ENCODE results near the gene BRME1.

The BRME1 gene

GRCh38 chr19:13872695-13873389 lies 33.1 kb downstream of the BRME1 start:
- TF ChIP-seq CTCF (IDR thresholded peaks at IDR 0.05; ENCODE audit: low read depth, low read length, missing control alignments), result peak; percentile 12
- peak overlapping the region; percentile 24 for H3K4me3 ChIP-seq (ENCODE audit: low read depth, low read length)
- in situ Hi-C loops (cut with HindIII; ENCODE audit: low sequenced_read_pairs), result no loop called here
- DNase-seq (ENCODE audit: low read depth), result no peak

- no peak overlapping the region for H3K4me3 ChIP-seq (ENCODE audit: low read depth, low read length)
- in situ Hi-C loops (cut with HindIII; ENCODE audit: low sequenced_read_pairs), result no loop called here
- no peak for DNase-seq (ENCODE audit: low read depth)
- TF ChIP-seq CTCF (IDR thresholded peaks at IDR 0.05; ENCODE audit: low read depth, low read length, missing control alignments), result no peak
These were observed 33.6 kb downstream of the BRME1 start for GRCh38 chr19:13872339-13872694.

GRCh38 chr19:13870873-13871272 lies 35.0 kb downstream of the BRME1 start:
- TF ChIP-seq CTCF (IDR thresholded peaks at IDR 0.05; ENCODE audit: low read depth, low read length, missing control alignments), result no peak
- no peak overlapping the region for H3K4me3 ChIP-seq (ENCODE audit: low read depth, low read length)
- in situ Hi-C loops (cut with HindIII; ENCODE audit: low sequenced_read_pairs), result no loop called here
- no peak for DNase-seq (ENCODE audit: low read depth)

- in situ Hi-C loops (cut with HindIII; ENCODE audit: low sequenced_read_pairs), result no loop called here
- no peak for DNase-seq (ENCODE audit: low read depth)
- TF ChIP-seq CTCF (IDR thresholded peaks at IDR 0.05; ENCODE audit: low read depth, low read length, missing control alignments), result no peak
These were observed 36.6 kb downstream of the BRME1 start for GRCh38 chr19:13869281-13869680.

GRCh38 chr19:13868663-13869062 lies 37.3 kb downstream of the BRME1 start:
- in situ Hi-C loops (cut with HindIII; ENCODE audit: low sequenced_read_pairs), result no loop called here
- DNase-seq (ENCODE audit: low read depth), result no peak
- TF ChIP-seq CTCF (IDR thresholded peaks at IDR 0.05; ENCODE audit: low read depth, low read length, missing control alignments), result no peak
- no peak overlapping the region for H3K4me3 ChIP-seq (ENCODE audit: low read depth, low read length)

More at GRCh38 chr19:13869281-13869680, 36.6 kb downstream of the BRME1 start:
- no peak overlapping the region for H3K4me3 ChIP-seq (ENCODE audit: low read depth, low read length)

- TF ChIP-seq CTCF (IDR thresholded peaks at IDR 0.05; ENCODE audit: low read depth, low read length, missing control alignments), result no peak
- peak overlapping the region; percentile 48 for H3K4me3 ChIP-seq (ENCODE audit: low read depth, low read length)
- in situ Hi-C loops (cut with HindIII; ENCODE audit: low sequenced_read_pairs), result no loop called here
- no peak for DNase-seq (ENCODE audit: low read depth)
These were observed 39.4 kb downstream of the BRME1 start for GRCh38 chr19:13866463-13867046.
